Lower leg skin (tissue), 4 donors: ENCODE data around the gene MYO1B. TPM values are rescaled to one million over a fixed set of nuclear protein-coding genes. Genes with fewer than 3 reads are reported as not detected.

Experiments
- DNase-seq, 2 donors: peaks; one replicate each; pipeline ENCODE4 v3.0.0-alpha.2; 2019; ENCODE audit warnings: low spot score in 2 of 2
- H3K4me3 ChIP-seq: fragments of 200-600 bp; sonication (generic); 2 replicates; pipeline ENCODE4 v1.5.1; 2017; ENCODE audit warnings: mild to moderate bottlenecking, low read depth; ENCODE audit not compliant: poor library complexity, severe bottlenecking
- CTCF ChIP-seq, 3 donors: fragments of 450-650 bp; IDR thresholded peaks; one replicate each; pipeline ENCODE4 v1.5.1; 2016; ENCODE audit warnings: antibody characterized with exemption in 3 of 3, mild to moderate bottlenecking in 3 of 3, moderate library complexity in 2 of 3
- POLR2A ChIP-seq, 2 donors: fragments of 450-650 bp; IDR thresholded peaks; one replicate each; pipeline ENCODE4 v1.6.1; 2016 to 2017; ENCODE audit warnings: antibody characterized with exemption in 2 of 2, mild to moderate bottlenecking in 1 of 2, moderate library complexity in 1 of 2
- WGBS, 2 donors: methylation state at CpG; one replicate each; pipeline ENCODE4 v1.1.5; 2018; 5-methylcytosine and 5-hydroxymethylcytosine counted together
- intact Hi-C: fragments of 100-400 bp; cut with DNase I; formaldehyde crosslinking; loops from one replicate; pipeline ENCODE4 v1.15.0; 2023; ENCODE audit warnings: low total_unique reads
- total RNA-seq, 4 donors: library from RNA; depleted of rRNA; stranded (reverse); fragments of >200 nt; gene quantifications; one replicate each; pipeline ENCODE4 v1.1.0, GENCODE V29; 2016

MYO1B gene
- total RNA-seq, 4 donors from 2014 or later: 24.6 to 53.0 (median 36.9) TPM

GRCh38 chr2:191221666-191222065, 23.5 kb upstream of the MYO1B start:
- TF ChIP-seq CTCF (IDR thresholded peaks at IDR 0.05): no peak
- no peak for TF ChIP-seq POLR2A (IDR thresholded peaks at IDR 0.05)
- no peak overlapping the region for H3K4me3 ChIP-seq
- no peak for DNase-seq
- WGBS, 2 donors: 74 to 76% methylated on average over 5 of the region's 5 CpGs
- intact Hi-C loops: no loop called here

- 38 to 43% methylated on average over 4 of the region's 4 CpGs for WGBS, 2 donors
- no peak for DNase-seq
- TF ChIP-seq POLR2A (IDR thresholded peaks at IDR 0.05) (no peak), CTCF (IDR thresholded peaks at IDR 0.05) (no peak)
- H3K4me3 ChIP-seq: no peak overlapping the region
- intact Hi-C loops: no loop called here
Measured at GRCh38 chr2:191222507-191222906, 22.7 kb upstream of the MYO1B start.

GRCh38 chr2:191222952-191223351, 22.3 kb upstream of the MYO1B start:
- 87 to 91% methylated on average over 3 of the region's 3 CpGs for WGBS, 2 donors
- no peak for DNase-seq
- no peak overlapping the region for H3K4me3 ChIP-seq
- intact Hi-C loops: no loop called here
- TF ChIP-seq POLR2A (IDR thresholded peaks at IDR 0.05): no peak
- no peak for TF ChIP-seq CTCF (IDR thresholded peaks at IDR 0.05)

- DNase-seq: no peak
- intact Hi-C loops: no loop called here
- 84 to 88% methylated on average over 1 of the region's 1 CpG for WGBS, 2 donors
- no peak for TF ChIP-seq CTCF (IDR thresholded peaks at IDR 0.05)
- TF ChIP-seq POLR2A (IDR thresholded peaks at IDR 0.05): no peak
- no peak overlapping the region for H3K4me3 ChIP-seq
Measured at GRCh38 chr2:191225126-191225525, 20.1 kb upstream of the MYO1B start.

GRCh38 chr2:191225690-191226089, 19.5 kb upstream of the MYO1B start:
- intact Hi-C loops: no loop called here
- no peak overlapping the region for H3K4me3 ChIP-seq
- no peak for DNase-seq
- WGBS, 2 donors: 94 to 95% methylated on average over 1 of the region's 1 CpG
- no peak for TF ChIP-seq POLR2A (IDR thresholded peaks at IDR 0.05)
- no peak for TF ChIP-seq CTCF (IDR thresholded peaks at IDR 0.05)

GRCh38 chr2:191226196-191226595, 19.0 kb upstream of the MYO1B start:
- 37 to 63% methylated on average over 2 of the region's 2 CpGs for WGBS, 2 donors
- intact Hi-C loops: no loop called here
- no peak overlapping the region for H3K4me3 ChIP-seq
- no peak for TF ChIP-seq POLR2A (IDR thresholded peaks at IDR 0.05)
- TF ChIP-seq CTCF (IDR thresholded peaks at IDR 0.05): no peak
- DNase-seq: no peak
